ENCODE measurements around the gene PHF11.
A peak's percentile ranks its signal among the peaks of the same experiment; 100 is the strongest.

Gene PHF11

GRCh38 chr13:49498206-49498605 lies 2.5 kb downstream of the PHF11 start:
- no peak for DNase-seq

GRCh38 chr13:49499889-49500660 lies 4.3 kb downstream of the PHF11 start:
- no peak for DNase-seq

- no peak for DNase-seq
Measured at GRCh38 chr13:49502954-49503353, 7.2 kb downstream of the PHF11 start.

GRCh38 chr13:49503951-49504350 lies 8.2 kb downstream of the PHF11 start:
- DNase-seq: no peak

- no peak for DNase-seq
Measured at GRCh38 chr13:49512578-49512977, 16.8 kb downstream of the PHF11 start.

GRCh38 chr13:49516467-49516866 lies 20.7 kb downstream of the PHF11 start:
- no peak for DNase-seq

GRCh38 chr13:49517461-49517860 lies 21.7 kb downstream of the PHF11 start:
- DNase-seq: no peak

GRCh38 chr13:49521224-49521623 lies 25.5 kb downstream of the PHF11 start:
- no peak for DNase-seq

- no peak for DNase-seq
Measured at GRCh38 chr13:49524740-49525501, 29.2 kb downstream of the PHF11 start.

- DNase-seq: no peak
Measured at GRCh38 chr13:49527123-49527522, 31.4 kb downstream of the PHF11 start.

GRCh38 chr13:49528161-49528560 lies 32.4 kb downstream of the PHF11 start:
- DNase-seq: peak; percentile 7 to 10

GRCh38 chr13:49530457-49530856 lies 34.7 kb downstream of the PHF11 start:
- DNase-seq: peak; percentile 74 to 79

GRCh38 chr13:49532593-49532992 lies 36.8 kb downstream of the PHF11 start:
- no peak for DNase-seq

GRCh38 chr13:49533011-49533410 lies 37.3 kb downstream of the PHF11 start:
- DNase-seq: no peak

GRCh38 chr13:49533591-49534269 lies 38.0 kb downstream of the PHF11 start:
- peak; percentile 59 to 62 for DNase-seq

GRCh38 chr13:49536144-49536873 lies 40.6 kb downstream of the PHF11 start:
- DNase-seq: peak; percentile 32 to 53

GRCh38 chr13:49538404-49538803 lies 42.7 kb downstream of the PHF11 start:
- DNase-seq: no peak

- DNase-seq: no peak
Measured at GRCh38 chr13:49539313-49539712, 43.6 kb downstream of the PHF11 start.

GRCh38 chr13:49539746-49540145 lies 44.0 kb downstream of the PHF11 start:
- DNase-seq: no peak

GRCh38 chr13:49540552-49540951 lies 44.8 kb downstream of the PHF11 start:
- DNase-seq: peak; percentile 24 to 39

GRCh38 chr13:49543656-49544055 lies 47.9 kb downstream of the PHF11 start:
- DNase-seq: no peak

GRCh38 chr13:49545661-49546060 lies 49.9 kb downstream of the PHF11 start:
- DNase-seq: no peak

GRCh38 chr13:49546561-49546960 lies 50.8 kb downstream of the PHF11 start:
- no peak for DNase-seq

Measured in inflammatory macrophage (primary cell).